K562 (cell line): ENCODE measurements around the gene NKG7. TPM values are rescaled to one million over a fixed set of nuclear protein-coding genes. Genes with fewer than 3 reads are reported as not detected.
A peak's percentile ranks its signal among the peaks of the same experiment; 100 is the strongest.

ENCODE experiments used
- ATF3 ChIP-seq, 2 experiments: fragments of 450-650 bp in 1 of 2; sonication (generic) in 1 of 2; formaldehyde crosslinking in 1 of 2; IDR thresholded peaks in 1 of 2; conservative IDR thresholded peaks in 1 of 2; 2 replicates each; pipeline versions ENCODE4 v1.6.1 to v1.8.1; 2016 to 2023; ENCODE audit warnings: mild to moderate bottlenecking in 2 of 2, moderate library complexity in 2 of 2, inconsistent platforms in 1 of 2, missing genetic modification reagents in 1 of 2
- CAMTA2 ChIP-seq: fragments of 250-450 bp; sonication (Bioruptor Pico); conservative IDR thresholded peaks from 2 replicates; pipeline ENCODE4 v1.5.1; 2022
- CEBPG ChIP-seq, 3 experiments: fragments of 200-800 bp in 1 of 3; sonication (Bioruptor generic) in 1 of 3; sonication (generic) in 1 of 3; formaldehyde crosslinking in 1 of 3; IDR thresholded peaks in 2 of 3; conservative IDR thresholded peaks in 1 of 3; 2 replicates each; pipeline versions ENCODE4 v1.6.1 to v1.8.0; 2016 to 2022; ENCODE audit warnings: missing compliant biosample characterization in 2 of 3, missing genetic modification characterization in 2 of 3, mild to moderate bottlenecking in 1 of 3, missing genetic modification reagents in 1 of 3
- CTBP1 ChIP-seq: fragments of 450-650 bp; IDR thresholded peaks from 2 replicates; pipeline ENCODE4 v1.6.1; 2016; ENCODE audit warnings: borderline replicate concordance
- EP300 ChIP-seq: IDR thresholded peaks from 2 replicates; pipeline ENCODE4 v1.6.1; 2012; ENCODE audit warnings: low read length, improper control_type of control experiment
- EP400 ChIP-seq: fragments of 450-650 bp; IDR thresholded peaks from 2 replicates; pipeline ENCODE4 v1.6.1; 2017; ENCODE audit warnings: antibody characterized with exemption, mild to moderate bottlenecking, moderate library complexity
- ETV1 ChIP-seq: fragments of 450-650 bp; conservative IDR thresholded peaks from 2 replicates; pipeline ENCODE4 v1.6.1; 2016; ENCODE audit warnings: missing genetic modification characterization, control low read depth, low read depth, missing compliant biosample characterization
- FOS ChIP-seq: IDR thresholded peaks from 3 replicates; pipeline ENCODE4 v1.6.1; 2011; ENCODE audit not compliant: insufficient read length; ENCODE audit errors: extremely low read depth
- HMGN3 ChIP-seq: IDR thresholded peaks from 2 replicates; pipeline ENCODE4 v1.6.1; 2011; ENCODE audit warnings: borderline replicate concordance, low read depth, mild to moderate bottlenecking, mixed read lengths, low read length; ENCODE audit not compliant: insufficient read length; ENCODE audit errors: extremely low read depth
- KLF16 ChIP-seq: IDR thresholded peaks from 2 replicates; pipeline ENCODE4 v1.6.1; 2016; ENCODE audit warnings: antibody characterized with exemption
- MXD1 ChIP-seq: fragments of 250-450 bp; sonication (Bioruptor Pico); IDR thresholded peaks from 2 replicates; pipeline ENCODE4 v1.8.0; 2021; ENCODE audit warnings: borderline replicate concordance, mild to moderate bottlenecking, moderate library complexity; ENCODE audit not compliant: poor library complexity, severe bottlenecking
- MYBL2 ChIP-seq, 2 experiments: fragments of 450-650 bp in 1 of 2; sonication (generic) in 1 of 2; formaldehyde crosslinking in 1 of 2; IDR thresholded peaks; 2 replicates each; pipeline versions ENCODE4 v1.6.1 to v1.8.1; 2017 to 2022; ENCODE audit warnings: borderline replicate concordance in 1 of 2, inconsistent platforms in 1 of 2, low read depth in 1 of 2, mild to moderate bottlenecking in 1 of 2, missing genetic modification reagents in 1 of 2, moderate library complexity in 1 of 2
- NCOR1 ChIP-seq: fragments of 450-650 bp; IDR thresholded peaks from 2 replicates; pipeline ENCODE4 v1.6.1; 2016; ENCODE audit warnings: mild to moderate bottlenecking, moderate library complexity
- NR2C1 ChIP-seq, 2 experiments: fragments of 450-650 bp; IDR thresholded peaks; 2 replicates each; pipeline ENCODE4 v1.6.1; 2017; ENCODE audit warnings: mild to moderate bottlenecking in 2 of 2, antibody characterized with exemption in 1 of 2, inconsistent platforms in 1 of 2, missing compliant biosample characterization in 1 of 2, missing genetic modification characterization in 1 of 2
- POLR2AphosphoS2 ChIP-seq: IDR thresholded peaks from 2 replicates; pipeline ENCODE4 v1.6.1; 2012; ENCODE audit warnings: low read length, improper control_type of control experiment
- POLR2AphosphoS5 ChIP-seq: IDR thresholded peaks from 2 replicates; pipeline ENCODE4 v1.6.1; 2011; ENCODE audit warnings: mild to moderate bottlenecking, low read depth, low read length, moderate library complexity; ENCODE audit not compliant: control insufficient read depth, insufficient read depth
- POLR2H ChIP-seq: IDR thresholded peaks from 2 replicates; pipeline ENCODE4 v1.6.1; 2016; ENCODE audit warnings: missing genetic modification characterization, low read depth, mild to moderate bottlenecking, control low read depth, missing compliant biosample characterization, moderate library complexity
- POLR3A ChIP-seq: IDR thresholded peaks from 2 replicates; pipeline ENCODE4 v1.6.1; 2011; ENCODE audit warnings: borderline replicate concordance, mild to moderate bottlenecking, moderate library complexity; ENCODE audit not compliant: insufficient read length, insufficient read depth; ENCODE audit errors: extremely low read depth
- RFX7 ChIP-seq: fragments of 250-450 bp; sonication (Bioruptor Pico); IDR thresholded peaks from 2 replicates; pipeline ENCODE4 v1.5.1; 2021; ENCODE audit warnings: mild to moderate bottlenecking
- THAP12 ChIP-seq: fragments of 250-450 bp; sonication (Bioruptor Pico); IDR thresholded peaks from 2 replicates; pipeline ENCODE4 v1.9.0; 2021; ENCODE audit warnings: mild to moderate bottlenecking, inconsistent platforms
- ZFP36 ChIP-seq: fragments of 150-350 bp; IDR thresholded peaks from 2 replicates; pipeline ENCODE4 v1.6.1; 2018; ENCODE audit warnings: low read length, low read depth; ENCODE audit not compliant: partially characterized antibody
- ZNF3 ChIP-seq: fragments of 250-450 bp; sonication (Bioruptor Pico); IDR thresholded peaks from 2 replicates; pipeline ENCODE4 v1.5.0; 2021; ENCODE audit warnings: mild to moderate bottlenecking, moderate library complexity
- ZNF780A ChIP-seq: fragments of 250-450 bp; sonication (Bioruptor Pico); IDR thresholded peaks from 2 replicates; pipeline ENCODE4 v1.5.0; 2021; ENCODE audit warnings: mild to moderate bottlenecking
- polyA plus RNA-seq, 8 experiments: library from polyadenylated mRNA; depleted of rRNA in 4 of 8; stranded (reverse) in 5 of 8; unstranded in 3 of 8; fragments of >200 nt; fragmentation: Nextera tagmentation in 2 of 8; fragmentation: Illumina TruSeq in 1 of 8; extraction: Ambion mirVana in 2 of 8; extraction: Trizol in 1 of 8; gene quantifications; 2 replicates each; pipeline versions ENCODE4 v1.2.1 to v1.2.3, GENCODE V29; 2011 to 2014; ENCODE audit warnings: inconsistent platforms in 1 of 8, missing spikeins in 1 of 8
- total RNA-seq, 7 experiments: library from RNA; depleted of rRNA in 6 of 7; stranded (reverse); fragments of >200 nt in 6 of 7; fragmentation: Illumina TruSeq in 2 of 7; extraction: Trizol in 2 of 7; gene quantifications; 2 replicates each; pipeline versions ENCODE4 v1.2.1 to v1.2.3, GENCODE V29; 2011 to 2021; ENCODE audit warnings: low replicate concordance in 1 of 7

NKG7 gene
- total and polyA plus RNA-seq, 9 of the 15 experiments (the other 6 are each of a cell fraction or from before 2014, with no cell fraction given): 0.30 to 0.70 (median 0.51) TPM; not detected in 2

- TF ChIP-seq ETV1 (tag) (no peak; the same call in 1 of the 2 replicates), POLR2H (tag) (peak; percentile 65), POLR3A (no peak), RFX7 (CRISPR knock-in tag) (no peak), MYBL2 (IDR thresholded peaks at IDR 0.05; ENCODE audit: low read depth) (peak; percentile 88), MYBL2 (CRISPR knock-in tag; IDR thresholded peaks at IDR 0.05; ENCODE audit: borderline replicate concordance) (no peak), HMGN3 (no peak), MXD1 (CRISPR knock-in tag) (no peak), ZNF3 (CRISPR knock-in tag) (no peak), CEBPG (CRISPR knock-in tag; IDR thresholded peaks at IDR 0.05) (no peak), CEBPG (tag; conservative IDR thresholded peaks at IDR 0.05 in 1 of 2, IDR thresholded peaks at IDR 0.05 in 1 of 2) (no peak), FOS (peak; percentile 90), ATF3 (IDR thresholded peaks at IDR 0.05) (no peak), ATF3 (CRISPR knock-in tag; conservative IDR thresholded peaks at IDR 0.05) (no peak), KLF16 (no peak), CAMTA2 (CRISPR knock-in tag) (no peak), CTBP1 (peak; percentile 57), NCOR1 (no peak), EP300 (peak; percentile 20; the same call in 1 of the 2 replicates), THAP12 (CRISPR knock-in tag) (peak; percentile 41; the same call in 1 of the 2 replicates), POLR2AphosphoS2 (peak; percentile 85; the same call in 1 of the 2 replicates), EP400 (peak; percentile 58), ZNF780A (no peak), NR2C1 (IDR thresholded peaks at IDR 0.05) (peak; percentile 14; the same call in 1 of the 2 replicates), NR2C1 (tag; IDR thresholded peaks at IDR 0.05) (no peak), ZFP36 (no peak), POLR2AphosphoS5 (peak; percentile 47; the same call in 1 of the 2 replicates)
Measured at GRCh38 chr19:51394050-51394836, 21.8 kb upstream of the NKG7 start (continued).
